Eye (tissue), 1 donor: ENCODE data around the gene ADO.

Experiments used
- DNase-seq: peaks from one replicate; pipeline ENCODE4 v3.0.0-alpha.2; 2015

ADO gene

DNA sequence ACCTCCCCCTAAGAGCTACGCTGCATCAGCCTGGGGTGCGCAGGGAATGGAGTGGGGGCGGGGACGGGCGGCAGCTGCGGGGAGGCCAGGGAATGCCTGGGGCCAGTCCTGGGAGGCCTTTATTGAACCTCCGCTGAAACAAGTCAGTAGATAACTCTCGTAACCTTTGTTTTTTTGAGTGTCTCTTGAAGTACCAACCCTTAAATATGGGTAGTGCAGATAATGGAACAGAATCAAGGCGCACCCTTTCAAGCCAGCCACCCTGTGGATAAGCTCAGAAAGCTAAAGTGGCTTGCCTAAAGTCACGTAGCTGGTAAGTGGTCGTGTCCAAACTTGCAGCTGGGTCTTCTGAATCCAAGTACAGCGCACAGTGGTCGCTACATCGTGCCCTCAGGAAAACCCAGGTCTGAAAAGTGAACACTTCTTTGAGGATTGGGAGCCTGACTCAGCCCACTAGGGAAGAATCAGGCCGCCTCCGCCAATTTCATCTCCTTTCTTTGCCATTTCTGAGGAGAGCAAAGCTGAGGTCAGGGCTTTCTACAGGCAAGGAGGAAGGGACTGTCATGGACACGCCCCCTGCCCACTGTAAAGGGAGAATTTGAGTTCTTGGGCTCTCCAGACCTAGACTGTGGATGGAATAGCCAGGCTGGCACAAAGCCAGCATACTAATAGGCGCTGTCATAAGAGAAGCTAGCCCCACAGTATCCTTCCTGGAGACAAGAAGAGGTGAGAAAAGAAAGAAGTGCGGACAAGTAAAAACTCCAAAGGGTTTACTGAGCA, 14.8 kb downstream of the ADO start:
- peak; percentile 19 for DNase-seq

GRCh38 chr10:62820586-62820985, 16.1 kb downstream of the ADO start:
- DNase-seq = no peak

DNA sequence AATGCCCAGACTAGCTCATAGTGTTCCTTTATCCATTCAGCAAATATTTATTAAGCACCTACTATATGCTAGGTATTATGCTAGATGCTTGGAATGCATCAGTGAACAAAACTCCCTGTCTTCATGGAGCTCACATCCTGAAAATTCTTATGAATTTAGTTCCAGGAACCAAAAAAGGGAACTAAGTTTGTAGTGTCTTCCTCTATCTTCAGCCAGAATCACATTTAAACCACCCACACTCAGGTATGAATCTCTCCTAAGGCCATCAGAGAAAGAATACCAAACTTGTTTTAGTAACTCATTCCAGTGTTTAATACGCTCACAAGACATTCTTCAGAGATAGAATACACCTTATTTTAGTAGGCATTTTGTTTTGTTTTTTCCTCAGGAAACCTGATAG, 21.8 kb downstream of the ADO start:
- DNase-seq = no peak

- no peak for DNase-seq
Measured at GRCh38 chr10:62829622-62830021, 25.1 kb downstream of the ADO start.

GRCh38 chr10:62830679-62831078, 26.2 kb downstream of the ADO start:
- no peak for DNase-seq

DNA sequence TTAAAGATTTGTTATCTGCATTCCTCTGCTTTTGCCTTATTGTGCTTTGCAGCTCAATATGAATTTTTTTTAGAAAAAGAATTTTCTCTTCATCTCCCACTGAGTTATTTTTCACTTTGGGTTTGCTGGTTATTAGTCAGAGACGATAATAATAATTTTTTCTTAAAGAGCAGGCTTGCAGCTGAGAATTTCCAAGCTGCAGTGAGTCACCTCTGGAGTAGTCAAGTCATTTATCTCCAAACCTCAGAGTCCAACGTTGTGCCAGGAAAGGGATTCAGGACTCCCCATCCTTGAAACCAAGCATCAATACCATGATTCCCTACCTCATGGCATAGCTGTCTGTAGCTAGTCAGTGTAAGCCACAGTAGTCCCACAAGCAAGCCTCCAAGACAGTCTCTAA, 26.8 kb downstream of the ADO start:
- no peak for DNase-seq

GRCh38 chr10:62839590-62839989, 35.1 kb downstream of the ADO start:
- no peak for DNase-seq

DNA sequence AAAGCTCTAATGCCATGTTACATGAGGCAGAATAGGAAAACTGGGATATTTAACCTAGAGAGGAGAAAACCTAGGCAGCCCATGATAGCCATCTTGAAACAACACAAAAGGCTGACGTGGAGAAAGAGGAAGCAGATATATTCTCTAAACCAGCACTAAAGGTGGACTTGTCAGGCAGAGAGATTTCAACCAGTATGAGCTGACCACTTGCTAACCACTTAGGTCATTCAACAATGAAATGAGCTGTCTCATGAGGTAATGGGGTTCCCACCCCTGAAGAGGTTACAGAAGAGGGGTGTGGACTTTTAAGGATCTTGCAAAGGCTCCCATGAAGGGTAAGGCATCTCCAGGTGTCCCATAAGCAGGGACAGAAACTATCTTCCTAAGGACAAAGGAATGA, 38.5 kb downstream of the ADO start:
- no peak for DNase-seq

DNA sequence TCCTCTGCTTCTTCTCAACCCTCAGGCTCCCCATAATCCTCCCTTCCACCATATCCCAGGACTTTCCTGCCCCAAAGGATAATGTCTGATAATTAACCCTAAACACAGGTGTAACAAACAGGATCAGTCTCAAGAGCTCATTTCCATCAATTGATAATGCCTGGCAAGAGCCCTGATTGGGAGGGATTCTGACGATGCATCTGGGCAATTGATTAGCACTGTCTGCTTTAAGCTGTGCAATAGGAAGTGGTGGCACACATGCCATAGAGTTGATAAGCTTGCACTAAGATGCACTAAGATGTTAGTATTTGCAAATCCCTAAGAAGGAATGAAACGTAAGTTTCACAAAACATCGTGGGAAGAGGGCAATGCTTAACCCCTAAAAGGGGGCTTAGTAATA, 39.1 kb downstream of the ADO start:
- DNase-seq = no peak

GRCh38 chr10:62844280-62845011, 39.9 kb downstream of the ADO start:
- DNase-seq = no peak

- DNase-seq = no peak
Measured at GRCh38 chr10:62847433-62847832, 42.9 kb downstream of the ADO start.

- no peak for DNase-seq
Measured at GRCh38 chr10:62850646-62851045, 46.1 kb downstream of the ADO start.

GRCh38 chr10:62851442-62851841, 46.9 kb downstream of the ADO start:
- DNase-seq = no peak

- DNase-seq = no peak
Measured at GRCh38 chr10:62852961-62853702, 48.6 kb downstream of the ADO start.

- no peak for DNase-seq
Measured at GRCh38 chr10:62853710-62854109, 49.2 kb downstream of the ADO start.

DNA sequence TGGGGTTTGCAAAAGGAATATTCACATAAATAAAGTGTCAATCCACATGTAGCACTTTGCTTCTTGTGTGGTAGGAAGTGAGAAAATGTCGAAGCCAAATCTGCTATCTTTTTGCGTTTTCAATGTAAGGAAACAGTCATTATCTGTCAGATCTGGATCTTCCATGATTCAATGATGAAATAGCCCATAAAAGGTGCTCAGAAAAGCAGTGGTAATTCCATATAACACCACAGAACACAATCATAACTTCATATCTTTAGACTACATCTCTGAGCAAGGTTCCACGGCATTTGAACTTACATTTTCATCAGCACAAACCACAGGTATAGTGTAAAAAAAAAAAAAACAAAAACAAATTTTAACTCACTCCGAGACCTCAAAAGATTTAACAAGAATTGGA, 51.5 kb downstream of the ADO start:
- no peak for DNase-seq
